Hepatocyte (in vitro differentiated cells): ENCODE data around the gene CBL.

Experiments
- CTCF ChIP-seq: fragments of 200-600 bp; sonication (generic); IDR thresholded peaks from 2 replicates; pipeline ENCODE4 v1.5.1; 2016; ENCODE audit warnings: antibody characterized with exemption, mild to moderate bottlenecking; ENCODE audit not compliant: poor library complexity
- EZH2 ChIP-seq: fragments of 200-600 bp; sonication (generic); IDR thresholded peaks from 2 replicates; pipeline ENCODE4 v1.6.1; 2016; ENCODE audit warnings: antibody characterized with exemption, mild to moderate bottlenecking, borderline replicate concordance
- EZH2phosphoT487 ChIP-seq: fragments of 200-600 bp; sonication (generic); IDR thresholded peaks from one replicate; pipeline ENCODE4 v1.6.1; 2018; ENCODE audit warnings: antibody characterized with exemption, mild to moderate bottlenecking, low read depth, moderate library complexity; ENCODE audit not compliant: unreplicated experiment, severe bottlenecking

- TF ChIP-seq CTCF = no peak
- TF ChIP-seq EZH2phosphoT487 = no peak
- no peak for TF ChIP-seq EZH2
These were observed 7.2 kb upstream of the CBL start for GRCh38 chr11:119198925-119199324.
